ENCODE measurements around the gene SDF4.
"Not testable (repeated sequence)": the region's sequence is repeated elsewhere in the genome, so short reads cannot be mapped to it uniquely, and the experiment has no call there.

The SDF4 gene

DNA sequence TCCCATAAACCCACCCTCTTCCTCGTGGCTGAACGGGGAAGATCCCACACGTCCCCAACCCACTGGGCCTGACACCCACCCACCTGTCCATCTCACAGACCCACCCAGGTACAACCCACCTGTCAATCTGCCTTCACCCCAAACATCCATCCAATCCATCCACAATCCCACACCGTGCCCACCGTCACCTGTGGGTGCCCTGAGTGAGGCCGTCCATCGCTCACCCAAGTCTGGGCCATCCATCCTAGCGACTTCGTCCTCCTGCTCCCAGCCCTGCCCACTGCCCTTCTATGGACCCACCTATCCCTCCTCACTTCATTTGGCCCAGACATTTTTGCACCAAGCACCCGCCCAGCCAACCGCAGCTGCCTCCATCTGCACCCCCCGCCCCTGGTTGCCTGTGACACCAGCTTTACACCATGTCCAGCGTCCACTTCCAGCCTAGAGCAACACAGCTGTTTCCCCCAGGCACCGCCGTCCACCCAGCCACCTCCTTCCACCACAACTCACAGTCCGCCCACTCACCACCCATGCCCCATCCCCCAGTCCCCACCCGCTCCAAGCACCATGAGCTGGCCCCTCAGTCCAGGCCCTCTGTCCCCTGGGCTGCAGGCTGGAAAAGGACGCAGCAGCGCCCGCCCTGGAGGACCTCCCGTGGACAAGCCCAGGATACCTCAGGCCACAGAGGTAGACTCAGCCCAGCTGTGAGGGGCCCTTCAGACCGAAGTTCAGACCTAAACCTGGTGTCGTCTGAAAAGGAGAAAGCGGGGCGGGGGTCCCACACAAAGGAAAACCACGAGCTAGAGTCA, 50.5 kb downstream of the SDF4 start:
- DNase-seq (ENCODE audit: low read depth in 2 of 2, low spot score in 1 of 2) = no peak

DNA sequence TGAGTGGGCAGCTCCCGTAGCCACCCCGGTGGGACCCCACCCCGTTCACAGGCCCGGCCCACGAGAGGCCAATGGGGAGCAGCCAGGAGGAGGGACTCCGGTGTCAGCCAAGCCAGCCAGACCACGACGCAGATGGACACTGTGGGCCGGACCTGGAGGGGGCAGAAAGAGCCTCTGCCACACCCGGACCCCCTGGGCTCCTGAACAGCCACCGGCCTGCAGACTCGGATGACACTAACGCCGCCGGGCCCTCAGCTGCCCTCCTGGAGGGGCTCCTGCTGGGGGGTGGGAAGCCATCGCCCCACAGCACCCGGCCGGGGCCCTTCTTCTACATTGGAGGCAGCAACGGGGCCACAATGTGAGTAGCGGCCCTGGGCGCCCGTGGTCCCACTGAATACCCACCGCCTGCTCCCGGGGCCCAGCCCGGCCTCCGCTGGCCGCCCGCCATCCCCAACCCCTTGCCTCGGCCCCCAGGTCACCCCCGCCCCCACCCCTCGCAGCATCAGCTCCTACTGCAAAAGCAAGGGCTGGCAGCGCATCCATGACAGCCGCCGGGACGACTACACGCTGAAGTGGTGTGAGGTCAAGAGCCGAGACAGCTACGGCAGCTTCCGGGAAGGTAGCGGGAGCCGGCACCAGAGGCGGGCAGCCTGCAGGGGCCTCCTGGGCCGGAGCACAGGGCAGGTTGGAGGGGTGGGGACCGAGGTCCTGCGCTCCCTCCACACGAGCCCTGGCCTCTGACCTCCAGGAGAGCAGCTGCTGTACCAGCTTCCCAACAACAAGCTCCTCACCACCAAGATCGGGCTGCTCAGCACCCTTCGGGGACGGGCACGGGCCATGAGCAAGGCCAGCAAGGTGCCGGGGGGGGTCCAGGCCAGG, 51.6 kb downstream of the SDF4 start:
- DNase-seq (ENCODE audit: low read depth in 2 of 2, low spot score in 1 of 2) = no peak

DNA sequence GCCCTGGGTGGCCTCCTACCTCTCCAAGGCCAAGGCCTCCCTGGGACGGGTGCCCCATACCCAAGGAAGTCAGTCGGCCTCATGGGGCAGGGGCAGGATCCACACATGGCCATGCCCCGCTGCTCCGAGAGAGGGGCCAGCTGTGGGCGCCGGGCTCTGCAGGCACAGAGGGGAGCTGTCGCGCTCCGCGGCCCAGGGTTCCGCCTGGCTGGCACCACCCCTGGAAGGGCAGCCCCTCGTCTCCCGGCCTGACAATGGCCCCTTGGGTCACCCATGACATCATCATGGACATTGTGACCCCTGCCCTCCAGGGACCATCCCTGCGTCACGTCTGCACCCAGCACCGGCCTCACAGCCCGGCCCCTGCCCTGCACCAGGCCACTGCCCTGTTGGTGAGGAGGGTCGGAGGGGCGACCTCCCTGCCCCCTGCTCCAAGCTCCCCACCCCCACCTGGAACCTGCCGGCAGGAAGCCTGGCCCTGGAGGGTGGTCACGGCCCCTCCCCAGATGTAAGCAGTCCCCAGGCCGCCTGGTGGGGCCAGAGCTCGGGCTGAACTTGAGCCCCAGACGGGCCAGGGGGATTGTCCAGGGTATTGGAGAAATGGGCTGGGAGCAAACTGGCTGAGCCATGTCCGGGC, 52.3 kb downstream of the SDF4 start:
- no peak for DNase-seq (ENCODE audit: low read depth in 2 of 2, low spot score in 1 of 2)

DNA sequence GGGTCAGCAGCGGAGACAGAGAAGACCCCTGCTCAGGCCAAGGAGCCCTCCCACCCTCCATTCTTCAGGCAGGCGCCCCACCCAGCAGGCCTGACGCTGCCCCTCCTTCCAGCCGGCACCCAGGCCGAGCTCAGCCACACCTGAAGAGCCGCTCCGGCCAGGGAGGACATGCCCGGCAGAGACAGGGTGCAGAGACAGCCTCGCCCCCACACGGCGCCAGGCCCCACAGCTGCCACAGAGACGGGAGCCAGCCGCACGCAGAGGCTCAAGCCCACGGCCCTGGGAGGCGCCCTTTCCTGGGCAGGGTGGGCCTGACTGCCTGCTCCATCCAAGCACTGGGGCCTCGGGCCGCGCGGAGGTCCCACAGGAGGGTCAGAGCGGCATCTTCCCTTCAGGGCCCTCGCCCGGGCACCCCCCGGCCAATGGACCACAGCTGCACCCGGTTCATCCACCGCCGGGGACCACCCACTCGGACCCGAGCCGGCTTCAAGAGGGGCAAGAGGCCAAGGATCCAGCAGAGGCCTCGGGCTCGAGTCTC, 52.9 kb downstream of the SDF4 start:
- no peak for DNase-seq (ENCODE audit: low read depth in 2 of 2, low spot score in 1 of 2)

DNA sequence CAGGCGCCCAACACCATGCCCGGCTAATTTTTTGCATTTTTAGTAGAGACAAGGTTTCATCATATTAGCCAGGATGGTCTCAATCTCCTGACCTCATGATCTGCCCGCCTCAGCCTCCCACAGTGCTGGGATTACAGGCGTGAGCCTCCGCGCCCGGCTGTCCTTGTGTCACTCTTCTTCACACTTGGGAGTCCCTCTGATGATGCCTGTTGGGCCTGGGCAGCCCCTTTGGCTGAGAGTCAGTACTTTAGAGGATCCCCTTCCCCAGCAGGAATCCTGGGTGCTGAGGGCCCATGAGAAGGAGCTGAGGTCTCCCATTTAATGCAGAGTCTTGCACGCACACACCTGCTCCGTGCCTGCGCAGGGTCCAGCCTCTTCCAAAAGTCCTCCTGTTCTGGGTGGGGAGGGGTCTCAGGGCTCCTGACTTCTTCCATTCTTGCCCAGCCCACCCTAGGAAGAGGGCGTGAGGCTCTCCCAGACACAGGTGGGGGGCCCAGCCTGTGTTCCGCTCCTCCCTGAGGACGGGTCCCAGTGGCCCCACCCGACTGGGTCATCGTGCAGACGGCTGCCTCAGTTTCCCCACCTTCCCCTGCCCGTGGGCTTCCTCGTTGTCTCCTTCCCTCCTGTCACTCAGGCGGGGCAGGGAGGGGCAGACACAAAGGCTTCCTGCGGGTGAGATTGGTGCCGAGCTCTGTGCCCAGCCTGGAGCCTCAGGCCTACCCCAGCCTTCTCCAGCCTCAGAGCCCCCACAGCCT, 54.2 kb downstream of the SDF4 start:
- DNase-seq (ENCODE audit: low read depth in 2 of 2, low spot score in 1 of 2) = no peak

DNA sequence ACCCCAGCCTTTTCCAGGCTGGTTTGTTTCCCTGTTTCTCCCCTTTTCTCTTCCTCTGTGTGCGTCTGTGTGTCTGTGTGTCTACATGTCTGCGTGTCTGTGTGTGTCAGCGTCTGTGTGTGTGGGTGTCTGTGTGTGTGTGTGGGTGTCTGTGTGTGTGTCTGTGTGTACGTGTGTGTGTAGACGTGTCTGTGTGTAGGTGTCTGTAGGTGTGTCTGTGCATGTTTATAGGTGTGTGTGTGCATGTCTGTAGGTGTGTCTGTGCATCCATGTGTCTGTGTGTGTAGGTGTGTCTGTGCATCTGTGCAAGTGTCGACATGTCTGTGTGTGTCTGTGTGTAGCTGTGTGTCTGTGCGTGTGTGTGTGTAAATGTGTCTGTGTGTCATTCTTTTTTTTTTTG, 54.9 kb downstream of the SDF4 start:
- DNase-seq (ENCODE audit: low read depth in 2 of 2, low spot score in 1 of 2) = no peak

DNA sequence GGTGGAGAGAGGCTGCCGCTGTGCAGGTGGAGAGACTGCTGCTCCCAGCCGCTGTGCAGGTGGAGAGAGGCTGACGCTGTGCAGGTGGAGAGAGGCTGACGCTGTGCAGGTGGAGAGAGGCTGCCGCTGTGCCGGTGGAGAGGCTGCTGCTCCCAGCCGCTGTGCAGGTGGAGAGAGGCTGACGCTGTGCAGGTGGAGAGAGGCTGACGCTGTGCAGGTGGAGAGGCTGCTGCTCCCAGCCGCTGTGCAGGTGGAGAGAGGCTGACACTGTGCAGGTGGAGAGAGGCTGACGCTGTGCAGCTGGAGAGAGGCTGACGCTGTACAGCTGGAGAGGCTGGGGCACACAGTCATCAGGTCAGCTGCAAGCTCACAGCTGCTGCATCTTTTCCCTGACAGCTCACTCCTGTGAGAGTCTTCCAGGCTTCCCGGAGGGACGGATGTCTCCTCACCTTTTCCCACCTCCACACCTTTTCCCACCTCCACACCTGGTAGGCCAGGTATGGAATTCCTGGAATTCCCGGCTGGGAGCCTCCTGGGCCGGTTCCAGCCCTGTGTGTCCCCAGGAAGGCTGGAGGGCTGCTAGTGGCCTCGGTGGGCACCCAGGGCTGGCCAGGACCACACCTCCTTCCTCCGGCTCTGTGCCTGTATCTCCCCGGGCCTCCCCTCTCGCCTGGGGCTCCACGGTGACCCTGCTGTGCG, 55.6 kb downstream of the SDF4 start:
- not testable (repeated sequence) for DNase-seq (ENCODE audit: low read depth in 2 of 2, low spot score in 1 of 2)

DNA sequence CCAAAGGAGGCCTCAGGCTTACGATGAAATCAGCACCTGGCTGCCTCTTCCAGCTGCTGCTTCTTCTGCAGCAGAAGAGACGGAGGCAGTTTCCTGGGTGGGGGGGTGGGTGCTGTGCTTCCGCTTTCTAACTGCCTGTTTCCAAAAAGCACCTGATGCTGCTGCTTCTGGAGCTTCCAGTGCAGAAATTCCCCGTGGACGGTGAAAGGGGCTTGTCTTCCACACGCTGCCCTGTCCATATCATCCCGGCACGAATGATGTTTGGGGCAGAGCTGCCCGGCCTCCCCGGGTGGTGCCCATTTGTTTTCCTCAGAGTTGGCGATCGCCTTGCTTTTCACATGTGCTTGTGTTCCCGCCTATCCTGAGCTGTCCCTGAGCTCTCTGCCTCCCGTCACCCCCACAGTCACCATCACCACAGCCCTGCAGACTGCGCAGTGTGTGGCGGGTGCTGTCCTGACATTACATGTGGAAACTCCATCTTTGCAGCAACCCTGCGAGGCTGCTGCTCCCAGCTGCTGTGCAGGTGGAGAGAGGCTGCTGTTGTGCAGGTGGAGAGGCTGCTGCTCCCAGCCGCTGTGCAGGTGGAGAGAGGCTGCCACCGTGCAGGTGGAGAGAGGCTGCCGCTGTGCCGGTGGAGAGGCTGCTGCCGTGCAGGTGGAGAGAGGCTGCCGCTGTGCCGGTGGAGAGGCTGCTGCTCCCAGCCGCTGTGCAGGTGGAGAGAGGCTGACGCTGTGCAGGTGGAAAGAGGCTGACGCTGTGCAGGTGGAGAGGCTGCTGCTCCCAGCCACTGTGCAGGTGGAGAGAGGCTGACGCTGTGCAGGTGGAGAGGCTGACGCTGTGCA, 56.4 kb downstream of the SDF4 start:
- DNase-seq (ENCODE audit: low read depth in 2 of 2, low spot score in 1 of 2) = no peak

DNA sequence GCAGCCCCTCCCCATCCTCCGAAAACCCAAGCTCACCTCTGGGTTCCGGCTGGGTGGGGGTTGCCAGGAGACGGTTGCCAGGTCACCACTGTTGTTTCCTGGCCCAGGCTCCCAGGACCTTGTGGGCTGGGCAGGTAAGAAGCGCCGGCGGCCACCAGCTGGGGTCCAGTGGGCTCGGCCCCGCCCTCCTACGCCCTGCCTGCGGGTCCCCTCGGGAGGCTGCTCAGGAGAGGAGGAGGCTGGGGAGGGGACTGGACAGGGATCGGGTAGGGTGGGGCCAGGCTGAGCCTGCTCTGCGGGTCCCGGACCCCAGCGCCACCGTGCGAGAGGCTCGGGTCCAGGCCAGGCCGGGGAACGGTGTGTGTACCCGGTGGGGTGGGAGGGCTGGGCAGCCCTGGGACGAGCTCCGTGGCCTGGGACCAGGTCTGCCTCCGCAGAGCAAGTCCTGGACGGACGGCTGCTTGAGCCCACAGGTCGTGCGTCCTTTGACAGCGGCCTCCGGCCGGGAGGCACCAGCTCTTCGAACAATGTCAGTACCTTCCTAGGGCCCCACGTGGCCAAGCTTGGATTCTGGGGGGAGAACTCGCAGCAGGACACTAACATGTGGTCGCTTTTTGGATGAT, 57.9 kb downstream of the SDF4 start, which contains the start of gene TTLL10:
Gene TTLL10, plus strand, starts transcription at position 88 of the 623 bp plus-strand sequence. CDS start 5,336 bp downstream, outside the sequence.
- peak in 1 of 2 donors; percentile 25 for DNase-seq (ENCODE audit: low read depth in 2 of 2, low spot score in 1 of 2)

DNA sequence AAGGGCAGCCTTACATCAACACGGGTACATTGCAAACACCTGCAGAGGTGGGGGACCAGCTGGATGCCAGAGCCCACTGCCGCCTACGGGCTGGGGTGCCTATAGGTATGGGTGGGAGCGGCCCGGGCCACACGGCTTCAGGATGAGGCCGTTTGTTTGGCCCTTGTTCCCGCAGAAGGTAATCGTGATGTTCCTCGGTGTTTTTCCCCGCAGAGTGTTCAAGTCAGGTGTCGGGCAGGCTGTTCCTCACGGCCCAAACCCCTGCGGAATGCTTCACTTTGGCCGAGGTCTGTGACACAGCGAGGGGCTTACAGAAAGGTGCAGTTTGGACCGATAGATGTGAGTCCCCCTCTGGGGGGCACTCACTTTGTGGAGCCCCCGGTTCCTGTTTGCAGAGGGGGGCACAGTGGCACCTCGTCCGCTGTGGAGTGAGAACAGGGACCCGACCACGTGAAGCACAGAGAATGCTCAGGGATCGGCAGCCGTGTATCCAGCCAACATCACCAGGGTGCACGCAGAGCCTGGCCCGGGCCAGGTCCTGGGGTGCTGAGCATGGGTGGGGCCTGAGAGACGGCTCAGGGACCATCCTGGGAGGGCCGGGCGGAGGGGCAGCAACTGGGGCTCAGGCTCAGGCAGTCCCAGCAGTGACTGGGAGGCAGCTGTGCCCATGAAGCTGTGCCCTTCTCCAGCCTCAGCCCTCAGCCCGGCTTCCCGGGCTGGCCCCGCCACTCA, 58.6 kb downstream of the SDF4 start:
- DNase-seq (ENCODE audit: low read depth in 2 of 2, low spot score in 1 of 2) = no peak

DNA sequence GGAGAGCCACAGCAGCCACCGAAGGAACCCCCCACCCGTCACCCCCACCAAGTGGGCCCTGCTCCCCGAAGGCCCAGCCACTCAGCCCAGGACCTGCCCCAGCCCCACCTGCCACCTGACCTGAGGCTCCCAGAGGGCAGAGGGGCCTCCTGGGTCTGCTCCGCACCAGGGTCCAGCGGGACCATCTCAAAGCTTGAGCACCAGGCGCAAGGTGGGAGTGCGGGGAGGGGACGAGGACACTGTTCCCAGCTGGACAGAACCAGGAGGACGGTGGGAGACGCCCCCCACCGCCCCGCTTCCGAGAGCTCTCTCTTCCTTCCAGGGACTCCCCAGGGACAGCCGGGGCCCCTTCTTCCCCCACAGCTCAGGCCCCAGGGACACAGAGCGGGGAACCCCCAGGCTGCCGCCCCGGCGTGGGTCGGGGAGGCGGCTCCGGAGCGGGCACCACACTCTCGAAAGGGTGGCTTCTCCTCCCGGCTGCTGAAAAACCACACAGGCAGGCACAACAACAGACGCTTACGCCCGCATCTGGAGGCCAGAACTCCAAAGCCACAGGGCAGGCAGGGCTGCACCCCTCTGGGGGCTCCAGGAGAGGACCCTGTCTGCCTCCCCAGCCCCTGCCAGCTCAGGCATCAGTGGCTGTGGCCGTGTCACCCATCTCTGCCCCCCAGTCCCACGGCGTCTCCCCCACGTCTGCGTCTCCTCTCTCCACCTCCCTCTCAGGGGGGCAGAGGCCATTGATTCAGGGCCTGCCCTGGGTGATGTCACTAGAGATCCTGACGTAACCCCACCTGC, 60.1 kb downstream of the SDF4 start:
- no peak for DNase-seq (ENCODE audit: low read depth in 2 of 2, low spot score in 1 of 2)

DNA sequence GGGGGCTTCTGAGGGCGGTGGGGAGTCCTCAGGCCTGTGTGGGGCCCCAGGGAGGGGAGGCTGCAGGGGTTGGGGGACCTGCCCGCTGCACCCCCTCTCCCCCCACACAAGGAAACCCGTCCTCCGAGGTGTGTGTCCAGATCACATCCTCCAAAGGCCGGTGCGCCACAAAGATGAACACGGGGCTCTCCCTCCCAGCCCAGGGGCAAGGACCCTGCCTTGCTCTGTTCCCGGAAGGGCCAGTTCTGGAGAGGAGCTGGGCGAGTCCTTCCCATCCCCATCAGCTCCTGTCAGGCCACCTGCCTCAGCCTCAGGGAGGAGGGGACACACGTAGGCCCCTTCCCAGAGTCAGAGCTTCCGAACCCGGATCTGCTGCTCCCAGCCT, 60.6 kb downstream of the SDF4 start:
- no peak for DNase-seq (ENCODE audit: low read depth in 2 of 2, low spot score in 1 of 2)

DNA sequence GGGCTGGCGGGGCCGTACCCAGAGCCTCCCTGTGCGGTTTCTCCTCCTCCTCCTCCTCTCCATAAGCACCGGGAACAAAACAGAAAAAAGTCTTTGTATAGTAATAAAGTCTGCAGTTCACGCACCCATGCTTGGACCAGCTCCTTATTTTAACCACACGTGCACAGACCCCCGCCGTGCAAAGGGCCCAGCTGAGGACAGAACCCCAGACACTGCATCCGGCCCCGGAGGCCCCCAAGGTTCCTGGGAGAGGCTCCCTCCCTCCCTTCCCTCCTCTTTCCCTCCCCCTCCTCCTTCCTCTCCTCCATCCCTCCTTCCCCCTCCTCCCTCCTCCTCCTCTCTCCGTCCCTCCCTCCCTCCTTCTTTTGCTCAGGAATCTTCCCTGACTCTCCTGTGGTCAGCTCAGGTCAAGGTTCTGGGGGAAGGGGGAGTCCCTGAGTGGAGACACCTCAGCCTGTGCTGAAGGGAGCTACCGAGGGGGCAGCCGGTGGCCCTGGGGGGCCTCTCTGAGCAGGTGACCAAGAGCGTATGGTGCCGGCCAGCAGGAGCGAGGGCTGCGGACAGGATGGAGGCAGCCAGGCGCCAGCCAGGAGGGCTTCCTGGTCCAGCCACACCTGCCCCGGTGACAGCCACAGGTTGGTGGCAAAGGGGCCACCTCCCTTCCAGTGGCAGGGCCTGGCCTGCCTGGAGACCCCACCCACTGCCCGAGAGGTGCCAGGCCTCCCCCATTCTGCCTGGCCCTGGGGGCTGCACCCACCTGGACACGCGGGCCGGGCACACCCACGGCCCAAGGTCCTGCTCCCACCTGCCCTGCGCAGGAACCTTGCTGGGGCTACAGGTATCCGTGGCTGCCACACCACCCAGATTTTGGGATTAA, 61.3 kb downstream of the SDF4 start:
- no peak for DNase-seq (ENCODE audit: low read depth in 2 of 2, low spot score in 1 of 2)

DNA sequence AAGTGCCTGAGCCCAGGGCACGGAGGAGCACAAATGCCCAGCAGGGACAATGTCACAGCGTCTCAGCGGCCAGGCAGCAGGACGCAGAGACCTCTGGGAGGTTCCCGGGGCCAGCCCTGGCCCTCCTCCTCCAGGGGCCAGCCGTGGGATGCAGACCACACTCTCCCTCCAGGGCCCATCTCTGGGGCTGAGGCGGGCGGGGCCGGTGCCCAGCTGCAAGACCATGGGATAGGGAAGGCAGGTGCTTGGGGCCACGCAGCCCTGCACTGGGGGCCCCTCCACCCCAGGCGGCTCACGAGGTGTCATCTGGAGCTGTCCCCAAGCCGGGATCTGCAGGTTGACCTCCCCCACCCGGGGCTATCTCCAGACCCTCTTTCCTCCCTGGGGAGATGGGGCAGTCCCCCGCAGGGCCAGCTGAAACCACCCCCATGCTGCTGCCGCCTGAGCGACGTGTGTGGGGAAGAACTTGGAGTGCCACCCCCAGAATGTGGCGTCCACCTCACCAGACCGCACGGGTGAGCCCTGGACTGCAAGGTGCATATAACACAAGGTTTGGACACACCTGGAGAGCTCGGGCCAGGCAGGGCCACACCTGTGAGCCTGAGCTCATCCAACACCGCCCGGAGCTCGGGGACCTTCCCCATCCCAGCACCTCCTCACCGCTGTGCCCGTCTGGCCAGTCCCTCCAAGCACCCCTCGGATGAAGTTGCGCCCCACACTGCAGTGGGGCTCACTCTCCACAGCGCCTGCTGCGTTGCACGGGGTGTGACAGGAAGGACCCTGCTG, 62.2 kb downstream of the SDF4 start:
- no peak for DNase-seq (ENCODE audit: low read depth in 2 of 2, low spot score in 1 of 2)
